CD4-positive, alpha-beta T cell treated with Interferon gamma for 1 hour (primary cell): ENCODE data around the gene CALCOCO2.

Experiments
- DNase-seq: peaks from one replicate; pipeline ENCODE4 v3.0.0-alpha.2; 2020

CALCOCO2 gene

GRCh38 chr17:48873696-48874443, 43.0 kb downstream of the CALCOCO2 start:
- DNase-seq = no peak

- DNase-seq = peak; percentile 60
These were observed 48.4 kb downstream of the CALCOCO2 start for GRCh38 chr17:48878920-48879898.

- no peak for DNase-seq
These were observed 51.4 kb downstream of the CALCOCO2 start for GRCh38 chr17:48882272-48882671.

GRCh38 chr17:48883171-48883570, 52.3 kb downstream of the CALCOCO2 start:
- no peak for DNase-seq

GRCh38 chr17:48890086-48890485, 59.3 kb downstream of the CALCOCO2 start:
- no peak for DNase-seq

- no peak for DNase-seq
These were observed 62.3 kb downstream of the CALCOCO2 start for GRCh38 chr17:48892940-48893645.

GRCh38 chr17:48893646-48894508, 63.0 kb downstream of the CALCOCO2 start:
- no peak for DNase-seq

- DNase-seq = no peak
These were observed 64.1 kb downstream of the CALCOCO2 start for GRCh38 chr17:48894886-48895285.

GRCh38 chr17:48901241-48901640, 70.4 kb downstream of the CALCOCO2 start:
- no peak for DNase-seq

GRCh38 chr17:48903401-48903800, 72.6 kb downstream of the CALCOCO2 start:
- no peak for DNase-seq

- no peak for DNase-seq
These were observed 73.6 kb downstream of the CALCOCO2 start for GRCh38 chr17:48904428-48904827.

- no peak for DNase-seq
These were observed 75.2 kb downstream of the CALCOCO2 start for GRCh38 chr17:48905987-48906515.

- DNase-seq = no peak
These were observed 76.8 kb downstream of the CALCOCO2 start for GRCh38 chr17:48907713-48908046.

GRCh38 chr17:48908047-48908843, 77.4 kb downstream of the CALCOCO2 start, which contains the start of gene UBE2Z:
Gene UBE2Z (plus strand): TSS chr17:48908407. CDS start chr17:48908504, 97 bp downstream.
- peak; percentile 93 for DNase-seq

GRCh38 chr17:48908853-48909394, 78.1 kb downstream of the CALCOCO2 start:
- DNase-seq = peak; percentile 87

- DNase-seq = no peak
These were observed 78.9 kb downstream of the CALCOCO2 start for GRCh38 chr17:48909783-48910182.

GRCh38 chr17:48910370-48910769, 79.5 kb downstream of the CALCOCO2 start:
- no peak for DNase-seq

GRCh38 chr17:48912476-48912875, 81.6 kb downstream of the CALCOCO2 start:
- DNase-seq = no peak
